ENCODE measurements around the gene GNAQ. TPM values are rescaled to one million over a fixed set of nuclear protein-coding genes. Genes with fewer than 3 reads are reported as not detected.

The GNAQ gene
- total RNA-seq, 4 donors from 2014 or later, result 64.0 to 80.4 (median 69.2) TPM

GRCh38 chr9:77946969-77947620 is 84.5 kb downstream of the GNAQ start:
- no peaks in the 10 kb centered on the region for H3K9me3 ChIP-seq
- H3K4me1 ChIP-seq, result peaks cover 44 to 93% (median 91%) of the 10 kb centered on the region in 4 donors
- 44% methylated on average over 5 of the region's 5 CpGs for WGBS
- intact Hi-C loops (cut with DNase I), result no loop called here
- H3K27ac ChIP-seq (replicated peaks in 1 of 4), result peak overlapping the region; percentile 32 to 74 (median 38)
- H3K36me3 ChIP-seq, result no peaks in the 10 kb centered on the region
- DNase-seq (ENCODE audit: extremely low spot score), result peak; percentile 92
- H3K27me3 ChIP-seq, result no peaks in the 10 kb centered on the region
- no peak for TF ChIP-seq POLR2AphosphoS5 (IDR thresholded peaks at IDR 0.05)
- TF ChIP-seq, protein P1, sequence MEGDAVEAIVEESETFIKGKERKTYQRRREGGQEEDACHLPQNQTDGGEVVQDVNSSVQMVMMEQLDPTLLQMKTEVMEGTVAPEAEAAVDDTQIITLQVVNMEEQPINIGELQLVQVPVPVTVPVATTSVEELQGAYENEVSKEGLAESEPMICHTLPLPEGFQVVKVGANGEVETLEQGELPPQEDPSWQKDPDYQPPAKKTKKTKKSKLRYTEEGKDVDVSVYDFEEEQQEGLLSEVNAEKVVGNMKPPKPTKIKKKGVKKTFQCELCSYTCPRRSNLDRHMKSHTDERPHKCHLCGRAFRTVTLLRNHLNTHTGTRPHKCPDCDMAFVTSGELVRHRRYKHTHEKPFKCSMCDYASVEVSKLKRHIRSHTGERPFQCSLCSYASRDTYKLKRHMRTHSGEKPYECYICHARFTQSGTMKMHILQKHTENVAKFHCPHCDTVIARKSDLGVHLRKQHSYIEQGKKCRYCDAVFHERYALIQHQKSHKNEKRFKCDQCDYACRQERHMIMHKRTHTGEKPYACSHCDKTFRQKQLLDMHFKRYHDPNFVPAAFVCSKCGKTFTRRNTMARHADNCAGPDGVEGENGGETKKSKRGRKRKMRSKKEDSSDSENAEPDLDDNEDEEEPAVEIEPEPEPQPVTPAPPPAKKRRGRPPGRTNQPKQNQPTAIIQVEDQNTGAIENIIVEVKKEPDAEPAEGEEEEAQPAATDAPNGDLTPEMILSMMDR (IDR thresholded peaks at IDR 0.05), result peak in 1 of 3 experiments; percentile 12
- H3K4me3 ChIP-seq, result peak overlapping the region in 1 of 4 donors; percentile 0

DNA sequence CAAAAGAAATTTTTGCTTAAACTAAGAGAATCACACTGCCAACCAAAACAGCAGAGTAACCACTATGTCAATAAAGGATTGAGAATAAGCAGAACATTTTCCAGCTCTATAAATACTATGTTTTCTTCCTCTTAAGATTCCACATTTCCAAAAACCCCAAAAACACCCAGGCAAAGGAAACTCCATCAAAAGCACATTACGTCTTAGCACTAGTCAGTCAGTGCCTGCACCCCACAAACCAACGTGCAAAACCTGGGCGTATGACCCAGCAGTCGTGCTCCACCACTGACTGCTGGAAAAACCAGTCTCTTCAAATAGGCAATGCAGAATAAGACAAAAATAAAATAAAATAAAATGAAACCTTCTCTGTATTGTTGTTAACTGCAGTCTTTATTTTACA is 85.3 kb downstream of the GNAQ start:
- WGBS, result 75% methylated on average over 4 of the region's 4 CpGs
- H3K27ac ChIP-seq (replicated peaks in 1 of 4), result peak overlapping the region; percentile 32 to 74 (median 38)
- intact Hi-C loops (cut with DNase I), result no loop called here
- no peaks in the 10 kb centered on the region for H3K9me3 ChIP-seq
- no peaks in the 10 kb centered on the region for H3K27me3 ChIP-seq
- H3K4me3 ChIP-seq, result no peak overlapping the region
- H3K36me3 ChIP-seq, result no peaks in the 10 kb centered on the region
- no peak for TF ChIP-seq EP300 (IDR thresholded peaks at IDR 0.05)
- TF ChIP-seq POLR2A (IDR thresholded peaks at IDR 0.05; ENCODE audit: low read depth), result no peak
- TF ChIP-seq, protein P1 (IDR thresholded peaks at IDR 0.05), result no peak
- TF ChIP-seq POLR2AphosphoS5 (IDR thresholded peaks at IDR 0.05), result no peak
- no peak for DNase-seq (ENCODE audit: extremely low spot score)
- peaks cover 44 to 89% (median 87%) of the 10 kb centered on the region in 4 donors for H3K4me1 ChIP-seq

GRCh38 chr9:77945798-77946197 is 85.8 kb downstream of the GNAQ start:
- H3K36me3 ChIP-seq, result no peaks in the 10 kb centered on the region
- peaks cover 44 to 89% (median 85%) of the 10 kb centered on the region in 4 donors for H3K4me1 ChIP-seq
- no peaks in the 10 kb centered on the region for H3K9me3 ChIP-seq
- peak overlapping the region; percentile 33 to 74 (median 48) for H3K27ac ChIP-seq (replicated peaks in 1 of 4)
- intact Hi-C loops (cut with DNase I), result no loop called here
- no peak for DNase-seq (ENCODE audit: extremely low spot score)
- 55% methylated on average over 5 of the region's 5 CpGs for WGBS
- H3K4me3 ChIP-seq, result no peak overlapping the region
- H3K27me3 ChIP-seq, result no peaks in the 10 kb centered on the region
- TF ChIP-seq, protein P1 (IDR thresholded peaks at IDR 0.05), result no peak
- TF ChIP-seq EP300 (IDR thresholded peaks at IDR 0.05) (no peak), POLR2A (IDR thresholded peaks at IDR 0.05; ENCODE audit: low read depth) (no peak), POLR2AphosphoS5 (IDR thresholded peaks at IDR 0.05) (no peak)

DNA sequence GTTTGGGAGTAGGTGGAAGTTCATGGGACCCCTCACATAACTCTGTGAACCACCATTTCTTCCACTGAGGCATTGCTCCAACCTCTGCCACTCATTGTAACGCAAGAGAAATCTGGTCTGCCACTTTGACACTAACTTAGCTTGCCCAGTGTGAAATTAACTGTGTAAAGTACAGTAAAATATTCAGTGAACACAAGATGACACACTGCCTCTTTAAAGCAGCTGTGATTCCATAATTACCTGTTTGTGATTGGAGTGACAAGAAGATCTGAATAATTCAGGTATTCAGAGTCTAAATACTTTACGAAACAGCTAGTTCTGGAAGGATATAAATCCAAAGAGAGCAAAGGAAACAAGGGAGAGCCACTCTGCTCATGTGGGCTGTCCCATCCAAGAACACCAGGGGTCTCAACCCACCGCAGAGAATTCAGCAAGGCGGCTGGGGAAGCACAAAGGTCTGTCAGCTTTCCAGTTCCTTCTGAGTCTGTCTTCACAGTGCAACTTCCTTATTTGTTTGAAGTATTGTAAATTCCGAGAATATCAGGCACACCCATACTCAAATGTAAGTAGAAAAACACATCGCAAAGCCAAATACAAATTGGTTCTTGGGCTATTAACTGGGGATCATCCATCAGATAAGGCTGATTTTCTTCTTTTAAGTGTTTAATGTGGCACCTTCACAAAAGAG is 86.9 kb downstream of the GNAQ start:
- intact Hi-C loops (cut with DNase I), result no loop called here
- H3K4me3 ChIP-seq, result peak overlapping the region in 2 of 4 donors; percentile 8 to 16
- TF ChIP-seq POLR2AphosphoS5 (IDR thresholded peaks at IDR 0.05) (peak in 1 of 2 donors; percentile 15), EP300 (IDR thresholded peaks at IDR 0.05) (no peak), POLR2A (IDR thresholded peaks at IDR 0.05; ENCODE audit: low read depth) (no peak)
- 44% methylated on average over 6 of the region's 6 CpGs for WGBS
- peak overlapping the region; percentile 33 to 74 (median 48) for H3K27ac ChIP-seq (replicated peaks in 1 of 4)
- H3K27me3 ChIP-seq, result no peaks in the 10 kb centered on the region
- H3K4me1 ChIP-seq, result peaks cover 44 to 82% (median 78%) of the 10 kb centered on the region in 4 donors
- no peak for DNase-seq (ENCODE audit: extremely low spot score)
- H3K9me3 ChIP-seq, result no peaks in the 10 kb centered on the region
- H3K36me3 ChIP-seq, result no peaks in the 10 kb centered on the region

- H3K9me3 ChIP-seq, result no peaks in the 10 kb centered on the region
- peaks cover 38 to 79% (median 72%) of the 10 kb centered on the region in 4 donors for H3K4me1 ChIP-seq
- TF ChIP-seq POLR2A (IDR thresholded peaks at IDR 0.05; ENCODE audit: low read depth), result no peak
- TF ChIP-seq, protein P1 (IDR thresholded peaks at IDR 0.05), result no peak
- no peak for TF ChIP-seq POLR2AphosphoS5 (IDR thresholded peaks at IDR 0.05)
- no peak for TF ChIP-seq EP300 (IDR thresholded peaks at IDR 0.05)
- DNase-seq (ENCODE audit: extremely low spot score), result no peak
- intact Hi-C loops (cut with DNase I), result no loop called here
- 85% methylated on average over 4 of the region's 4 CpGs for WGBS
- H3K4me3 ChIP-seq, result no peak overlapping the region
- H3K36me3 ChIP-seq, result no peaks in the 10 kb centered on the region
- no peaks in the 10 kb centered on the region for H3K27me3 ChIP-seq
- H3K27ac ChIP-seq (replicated peaks in 1 of 4), result no peak overlapping the region
Measured at GRCh38 chr9:77943057-77943456, 88.6 kb downstream of the GNAQ start.
